ENCODE measurements around the gene LILRB2. TPM values are rescaled to one million over a fixed set of nuclear protein-coding genes. Genes with fewer than 3 reads are reported as not detected.

The LILRB2 gene
- total and polyA plus RNA-seq, 9 of the 15 experiments (the other 6 are each of a cell fraction or from before 2014, with no cell fraction given) = not detected

Small RNAs within 50 kb of the gene (microRNA-seq; reads per million reads assigned to microRNA genes)
- not detected for gene MIR4752 (ENCODE audit: borderline microRNAs expressed)

Small RNAs within 50 kb of the gene (small RNA-seq; reads per million reads assigned to genes)
- gene AC245884.12 (not detected), gene MIR4752 (not detected), gene RNU6-1307P (not detected)

Other genes with a start within 250 kb of the LILRB2 start
Only the 7 nearest of the 23 such genes appear.
- 4,156 and 4,613 TPM in 2 replicates for gene RPS9, start 80.3 kb downstream of the LILRB2 start, total RNA-seq (2014; rRNA removed)
- 714 and 1,122 TPM in 2 replicates for gene RPS9, start 80.3 kb downstream of the LILRB2 start, total RNA-seq (2014; rRNA removed; fragmentation: Illumina TruSeq; extraction: Trizol)
- gene RPS9, start 80.3 kb downstream of the LILRB2 start, total RNA-seq (2015; rRNA removed; fragmentation: Illumina TruSeq; extraction: Trizol) = 1,777 and 1,782 TPM in 2 replicates
- 1,573 and 1,625 TPM in 2 replicates for gene RPS9, start 80.3 kb downstream of the LILRB2 start, total RNA-seq (2021)
- gene RPS9, start 80.3 kb downstream of the LILRB2 start, polyA plus RNA-seq (2011; rRNA removed) = 1,792 and 2,151 TPM in 2 replicates
- 2,256 and 3,393 TPM in 2 replicates for gene RPS9, start 80.3 kb downstream of the LILRB2 start, polyA plus RNA-seq (2014; fragmentation: Illumina TruSeq; extraction: Trizol)
- 100 to 1,000 TPM; 456 to 490 TPM for gene RPS9, start 80.3 kb downstream of the LILRB2 start, polyA plus RNA-seq (2014; fragmentation: Nextera tagmentation; extraction: Ambion mirVana)
- gene RPS9, start 80.3 kb downstream of the LILRB2 start, polyA plus RNA-seq (2014; rRNA removed) = 3,325 and 5,114 TPM in 2 replicates
- gene LILRB3, start 58.1 kb downstream of the LILRB2 start, total RNA-seq (2014; rRNA removed) = not detected in 2 replicates
- not detected in 2 replicates for gene LILRB3, start 58.1 kb downstream of the LILRB2 start, total RNA-seq (2014; rRNA removed; fragmentation: Illumina TruSeq; extraction: Trizol)
- not detected in 2 replicates for gene LILRB3, start 58.1 kb downstream of the LILRB2 start, total RNA-seq (2015; rRNA removed; fragmentation: Illumina TruSeq; extraction: Trizol)
- not detected in 2 replicates for gene LILRB3, start 58.1 kb downstream of the LILRB2 start, total RNA-seq (2021)
- not detected in 2 replicates for gene LILRB3, start 58.1 kb downstream of the LILRB2 start, polyA plus RNA-seq (2011; rRNA removed)
- not detected in 2 replicates for gene LILRB3, start 58.1 kb downstream of the LILRB2 start, polyA plus RNA-seq (2014; fragmentation: Illumina TruSeq; extraction: Trizol)
- under 1 TPM in 1 of 2 experiments, not detected in 1; 0.01 TPM for gene LILRB3, start 58.1 kb downstream of the LILRB2 start, polyA plus RNA-seq (2014; fragmentation: Nextera tagmentation; extraction: Ambion mirVana)
- 0.09 TPM in 1 of 2 replicates, not detected in the other for gene LILRB3, start 58.1 kb downstream of the LILRB2 start, polyA plus RNA-seq (2014; rRNA removed)
- not detected in 2 replicates for gene LILRA6, start 38.3 kb downstream of the LILRB2 start, total RNA-seq (2014; rRNA removed)
- not detected in 2 replicates for gene LILRA6, start 38.3 kb downstream of the LILRB2 start, total RNA-seq (2014; rRNA removed; fragmentation: Illumina TruSeq; extraction: Trizol)
- gene LILRA6, start 38.3 kb downstream of the LILRB2 start, total RNA-seq (2015; rRNA removed; fragmentation: Illumina TruSeq; extraction: Trizol) = not detected in 2 replicates
- not detected in 2 replicates for gene LILRA6, start 38.3 kb downstream of the LILRB2 start, total RNA-seq (2021)
- gene LILRA6, start 38.3 kb downstream of the LILRB2 start, polyA plus RNA-seq (2011; rRNA removed) = not detected in 2 replicates
- not detected in 2 replicates for gene LILRA6, start 38.3 kb downstream of the LILRB2 start, polyA plus RNA-seq (2014; fragmentation: Illumina TruSeq; extraction: Trizol)
- under 1 TPM in 1 of 2 experiments, not detected in 1; 0.03 TPM for gene LILRA6, start 38.3 kb downstream of the LILRB2 start, polyA plus RNA-seq (2014; fragmentation: Nextera tagmentation; extraction: Ambion mirVana)
- not detected in 2 replicates for gene LILRA6, start 38.3 kb downstream of the LILRB2 start, polyA plus RNA-seq (2014; rRNA removed)
- gene LILRB5, start 23.8 kb downstream of the LILRB2 start, total RNA-seq (2014; rRNA removed) = not detected in 2 replicates
- not detected in 2 replicates for gene LILRB5, start 23.8 kb downstream of the LILRB2 start, total RNA-seq (2014; rRNA removed; fragmentation: Illumina TruSeq; extraction: Trizol)
- gene LILRB5, start 23.8 kb downstream of the LILRB2 start, total RNA-seq (2015; rRNA removed; fragmentation: Illumina TruSeq; extraction: Trizol) = not detected in 2 replicates
- not detected in 2 replicates for gene LILRB5, start 23.8 kb downstream of the LILRB2 start, total RNA-seq (2021)
- gene LILRB5, start 23.8 kb downstream of the LILRB2 start, polyA plus RNA-seq (2011; rRNA removed) = not detected in 2 replicates
- gene LILRB5, start 23.8 kb downstream of the LILRB2 start, polyA plus RNA-seq (2014; fragmentation: Illumina TruSeq; extraction: Trizol) = not detected in 2 replicates
- not detected for gene LILRB5, start 23.8 kb downstream of the LILRB2 start, polyA plus RNA-seq (2014; fragmentation: Nextera tagmentation; extraction: Ambion mirVana)
- gene LILRB5, start 23.8 kb downstream of the LILRB2 start, polyA plus RNA-seq (2014; rRNA removed) = not detected in 2 replicates
- not detected in 2 replicates for gene LILRA5, start 32.1 kb upstream of the LILRB2 start, total RNA-seq (2014; rRNA removed)
- gene LILRA5, start 32.1 kb upstream of the LILRB2 start, total RNA-seq (2014; rRNA removed; fragmentation: Illumina TruSeq; extraction: Trizol) = not detected in 2 replicates
- not detected in 2 replicates for gene LILRA5, start 32.1 kb upstream of the LILRB2 start, total RNA-seq (2015; rRNA removed; fragmentation: Illumina TruSeq; extraction: Trizol)
- gene LILRA5, start 32.1 kb upstream of the LILRB2 start, total RNA-seq (2021) = not detected in 2 replicates
- not detected in 2 replicates for gene LILRA5, start 32.1 kb upstream of the LILRB2 start, polyA plus RNA-seq (2011; rRNA removed)
- gene LILRA5, start 32.1 kb upstream of the LILRB2 start, polyA plus RNA-seq (2014; fragmentation: Illumina TruSeq; extraction: Trizol) = not detected in 2 replicates
- gene LILRA5, start 32.1 kb upstream of the LILRB2 start, polyA plus RNA-seq (2014; fragmentation: Nextera tagmentation; extraction: Ambion mirVana) = not detected
- gene LILRA5, start 32.1 kb upstream of the LILRB2 start, polyA plus RNA-seq (2014; rRNA removed) = not detected in 2 replicates
- gene LILRA4, start 58.1 kb upstream of the LILRB2 start, total RNA-seq (2014; rRNA removed) = not detected in 2 replicates
- not detected in 2 replicates for gene LILRA4, start 58.1 kb upstream of the LILRB2 start, total RNA-seq (2014; rRNA removed; fragmentation: Illumina TruSeq; extraction: Trizol)
- not detected in 2 replicates for gene LILRA4, start 58.1 kb upstream of the LILRB2 start, total RNA-seq (2015; rRNA removed; fragmentation: Illumina TruSeq; extraction: Trizol)
- not detected in 2 replicates for gene LILRA4, start 58.1 kb upstream of the LILRB2 start, total RNA-seq (2021)
- not detected in 2 replicates for gene LILRA4, start 58.1 kb upstream of the LILRB2 start, polyA plus RNA-seq (2011; rRNA removed)
- not detected in 2 replicates for gene LILRA4, start 58.1 kb upstream of the LILRB2 start, polyA plus RNA-seq (2014; fragmentation: Illumina TruSeq; extraction: Trizol)
- gene LILRA4, start 58.1 kb upstream of the LILRB2 start, polyA plus RNA-seq (2014; fragmentation: Nextera tagmentation; extraction: Ambion mirVana) = not detected
- not detected in 2 replicates for gene LILRA4, start 58.1 kb upstream of the LILRB2 start, polyA plus RNA-seq (2014; rRNA removed)
- gene LAIR1, start 83.8 kb upstream of the LILRB2 start, total RNA-seq (2014; rRNA removed) = not detected in 2 replicates
- not detected in 2 replicates for gene LAIR1, start 83.8 kb upstream of the LILRB2 start, total RNA-seq (2014; rRNA removed; fragmentation: Illumina TruSeq; extraction: Trizol)
- 0.23 and 0.54 TPM in 2 replicates for gene LAIR1, start 83.8 kb upstream of the LILRB2 start, total RNA-seq (2015; rRNA removed; fragmentation: Illumina TruSeq; extraction: Trizol)
- 0.20 and 0.24 TPM in 2 replicates for gene LAIR1, start 83.8 kb upstream of the LILRB2 start, total RNA-seq (2021)
- gene LAIR1, start 83.8 kb upstream of the LILRB2 start, polyA plus RNA-seq (2011; rRNA removed) = not detected in 2 replicates
- 0.12 TPM in 1 of 2 replicates, not detected in the other for gene LAIR1, start 83.8 kb upstream of the LILRB2 start, polyA plus RNA-seq (2014; fragmentation: Illumina TruSeq; extraction: Trizol)
- not detected for gene LAIR1, start 83.8 kb upstream of the LILRB2 start, polyA plus RNA-seq (2014; fragmentation: Nextera tagmentation; extraction: Ambion mirVana)
- gene LAIR1, start 83.8 kb upstream of the LILRB2 start, polyA plus RNA-seq (2014; rRNA removed) = 0.12 TPM in 1 of 2 replicates, not detected in the other